Activated T-cell treated with anti-CD3 and anti-CD28 coated beads for 24 hours (primary cell): ENCODE measurements around the gene DRD4.
"Not testable (repeated sequence)": the region's sequence is repeated elsewhere in the genome, so short reads cannot be mapped to it uniquely, and the experiment has no call there.

Experiments
- DNase-seq: peaks from one replicate; pipeline ENCODE4 v3.0.0-alpha.2; 2020; ENCODE audit warnings: low read depth

DRD4 gene

GRCh38 chr11:679271-680207 lies 42.5 kb downstream of the DRD4 start:
- no peak for DNase-seq

- no peak for DNase-seq
These were observed 43.4 kb downstream of the DRD4 start for GRCh38 chr11:680476-680875.

GRCh38 chr11:680970-681369 lies 43.9 kb downstream of the DRD4 start:
- DNase-seq = no peak

- DNase-seq = no peak
These were observed 49.6 kb downstream of the DRD4 start for GRCh38 chr11:686451-687243.

- DNase-seq = no peak
These were observed 50.7 kb downstream of the DRD4 start for GRCh38 chr11:687751-688150.

- no peak for DNase-seq
These were observed 51.6 kb downstream of the DRD4 start for GRCh38 chr11:688681-689080.

GRCh38 chr11:689625-690024 lies 52.6 kb downstream of the DRD4 start:
- DNase-seq = no peak

GRCh38 chr11:690244-690643 lies 53.2 kb downstream of the DRD4 start:
- DNase-seq = not testable (repeated sequence)
